NCI-H2081 treated with DMSO at 0.1 percent for 48 hours (cell line): Measurements from ENCODE around the gene CS.
"Not testable (repeated sequence)": the region's sequence is repeated elsewhere in the genome, so short reads cannot be mapped to it uniquely, and the experiment has no call there.

Source experiments
- DNase-seq: peaks from one replicate; lab custom pipeline; 2025; lab: John Stamatoyannopoulos, UW

The CS gene

DNA sequence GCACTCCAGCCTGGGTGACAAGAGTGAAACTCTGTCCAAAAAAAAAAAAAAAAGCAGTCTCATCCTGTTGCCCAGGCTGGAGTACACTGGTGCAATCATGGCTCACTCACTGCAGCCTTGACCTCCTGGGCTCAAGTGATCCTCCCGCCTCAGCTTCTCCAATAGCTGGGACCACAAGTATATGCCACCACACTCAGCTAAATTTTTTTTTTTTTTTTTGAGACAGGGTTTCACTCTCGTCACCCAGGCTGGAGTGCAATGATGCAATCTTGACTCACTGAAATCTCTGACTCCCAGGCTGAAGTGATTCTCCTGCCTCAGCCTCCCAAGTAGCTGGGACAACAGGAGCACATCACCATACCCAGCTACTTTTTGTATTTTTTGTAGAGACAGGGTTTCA lies 20.9 kb upstream of the CS start:
- no peak for DNase-seq

DNA sequence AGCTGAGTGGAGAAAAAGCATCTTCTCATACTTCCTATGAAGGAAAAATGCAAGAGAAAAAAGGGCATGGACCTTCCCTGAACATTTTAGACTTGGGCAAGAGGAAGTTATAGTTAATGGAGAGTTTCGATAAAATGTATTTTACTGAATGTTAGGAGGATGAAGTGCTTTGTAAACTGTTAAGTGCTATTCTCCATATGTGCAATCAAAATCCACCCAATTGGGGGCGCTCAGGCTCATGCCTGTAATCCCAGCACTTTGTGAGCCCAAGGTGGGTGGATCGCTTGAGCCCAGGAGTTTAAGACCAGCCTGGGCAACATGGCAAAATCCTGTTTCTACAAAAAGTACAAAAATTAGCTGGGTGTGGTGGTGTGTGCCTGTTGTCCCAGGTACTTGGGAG lies 17.5 kb upstream of the CS start:
- DNase-seq, result no peak

DNA sequence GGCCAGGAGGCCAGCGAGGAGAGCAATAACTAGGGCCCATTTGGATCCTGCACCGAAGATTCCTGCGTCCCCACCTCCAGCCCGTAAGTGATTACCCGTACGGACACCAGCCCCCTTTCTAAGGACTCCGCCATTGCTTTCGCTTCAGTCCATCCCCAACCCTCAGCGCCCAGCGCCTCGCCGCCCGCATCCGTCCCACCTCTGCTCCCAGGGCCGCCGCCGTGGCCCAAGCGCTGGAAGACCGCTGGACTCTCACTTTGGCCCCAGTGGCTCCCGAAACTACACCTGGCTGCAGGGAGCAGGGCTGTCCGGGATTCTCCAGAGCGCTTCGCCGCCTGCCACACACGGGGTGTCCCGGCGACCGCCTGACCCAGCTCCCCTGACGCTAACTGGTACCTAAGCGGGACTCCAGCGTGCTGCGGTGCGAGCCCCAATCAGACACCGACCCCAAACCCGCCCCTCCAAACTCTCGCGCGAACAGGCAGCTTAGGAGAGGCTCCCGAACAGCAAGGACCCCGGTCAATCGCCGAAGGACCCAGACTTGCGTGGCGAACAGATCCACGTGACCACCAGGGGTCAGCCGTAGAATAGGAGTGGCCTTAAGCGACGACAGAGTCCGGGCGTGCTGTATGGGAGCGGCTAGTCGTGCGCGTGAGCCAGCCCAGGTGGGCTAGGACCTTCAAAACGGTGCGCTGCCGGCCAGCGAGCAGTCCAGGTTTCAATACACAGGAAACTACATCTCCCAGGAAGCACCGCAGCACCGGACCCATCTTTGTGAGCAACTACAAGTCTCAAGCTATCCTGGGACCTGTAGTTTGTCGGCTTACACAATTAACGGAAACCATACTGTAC lies 15.7 kb upstream of the CS start, which contains the start of gene CNPY2:
Gene CNPY2, minus strand, starts transcription at position 367 of the 852 bp plus-strand sequence. CDS start 771 bp downstream, outside the sequence.
- peak; percentile 98 for DNase-seq

DNA sequence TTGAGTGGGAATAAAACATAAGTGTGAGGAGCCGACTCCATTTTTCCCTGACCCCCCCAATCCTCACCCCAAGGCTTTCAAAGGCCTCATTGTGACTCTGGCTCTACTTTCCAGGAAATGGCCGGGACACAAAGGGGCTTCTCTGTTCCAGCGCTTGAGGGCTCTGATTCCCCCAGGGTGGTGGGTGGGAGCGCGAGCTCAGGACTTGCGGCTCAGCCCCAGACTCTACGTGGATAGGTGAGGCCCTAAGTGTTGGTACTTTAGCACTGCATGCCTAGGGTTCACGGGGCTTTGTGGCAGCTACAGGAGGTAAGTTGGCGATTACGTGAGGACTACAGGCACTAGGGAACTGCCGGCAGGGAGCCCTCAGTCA lies 15.1 kb upstream of the CS start:
- DNase-seq, result no peak

DNA sequence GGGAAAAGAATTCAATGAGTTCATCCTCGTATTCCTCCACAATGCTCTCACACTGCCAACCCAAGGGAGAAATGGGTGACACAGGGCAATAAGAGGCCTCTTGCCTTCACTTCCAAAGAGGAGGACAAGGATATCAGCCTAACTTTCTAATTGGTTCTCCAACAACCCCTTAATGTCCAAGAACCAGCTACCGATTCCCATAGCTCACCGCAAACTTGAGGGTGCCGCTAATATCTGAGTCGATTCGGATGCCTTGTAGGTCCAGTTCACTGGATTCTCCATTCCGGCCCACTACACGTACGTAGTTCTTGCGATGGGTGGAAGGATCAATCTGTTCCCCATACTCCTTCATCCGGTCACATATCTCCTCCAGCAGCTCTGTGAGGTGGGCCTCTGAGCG lies 10.9 kb upstream of the CS start:
- no peak for DNase-seq

DNA sequence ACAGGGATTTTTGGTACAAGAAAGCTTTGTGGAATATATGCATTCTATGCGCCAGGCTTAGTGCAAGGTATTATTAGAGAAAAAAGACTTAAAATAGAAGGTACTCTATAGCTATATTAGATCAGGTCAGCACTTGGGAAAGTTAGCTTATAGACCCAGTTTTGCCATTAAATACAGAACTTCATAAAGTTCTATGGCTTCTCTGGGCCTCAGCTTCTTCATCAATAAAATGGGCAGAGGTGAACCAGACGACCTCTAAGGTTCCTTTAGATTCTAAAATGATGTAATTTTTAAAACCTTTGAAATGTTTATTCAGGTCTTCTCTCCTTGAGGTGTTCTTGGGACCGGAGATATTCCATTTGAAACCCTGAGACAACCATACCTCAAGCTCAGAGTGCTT lies 8.6 kb upstream of the CS start:
- DNase-seq, result no peak

DNA sequence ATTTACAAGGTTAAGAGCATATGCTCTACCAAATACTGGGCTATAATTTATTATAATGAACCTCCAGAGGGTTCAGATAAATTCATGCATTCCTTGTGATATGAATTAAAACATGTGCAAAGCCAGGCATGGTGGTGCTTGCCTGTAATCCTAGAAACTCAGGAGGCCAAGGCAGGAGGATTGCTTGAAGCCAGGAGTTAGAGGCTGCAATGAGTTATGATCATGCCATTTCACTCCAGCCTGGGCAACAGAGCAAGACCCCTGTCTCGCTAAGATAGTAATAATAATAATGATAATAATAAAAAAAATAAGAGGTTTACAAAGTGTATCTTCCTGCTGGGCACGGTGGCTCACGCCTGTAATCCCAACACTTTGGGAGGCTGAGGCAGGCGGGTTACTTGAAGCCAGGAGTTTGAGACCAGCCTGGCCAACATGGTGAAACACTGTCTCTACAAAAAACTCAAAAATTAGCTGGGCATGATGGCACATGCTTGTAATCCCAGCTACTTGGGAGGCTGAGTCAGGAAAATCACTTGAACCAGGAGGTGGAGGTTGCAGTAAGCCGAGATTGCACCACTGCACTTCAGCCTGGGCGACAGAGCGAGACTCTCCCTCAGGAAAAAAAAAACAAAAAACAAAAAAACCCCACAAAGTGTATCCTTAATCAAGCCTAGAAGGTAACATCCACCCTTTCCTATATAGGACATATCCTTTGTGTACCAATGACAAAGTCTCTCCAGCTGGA lies 7.3 kb upstream of the CS start:
- DNase-seq, result no peak

DNA sequence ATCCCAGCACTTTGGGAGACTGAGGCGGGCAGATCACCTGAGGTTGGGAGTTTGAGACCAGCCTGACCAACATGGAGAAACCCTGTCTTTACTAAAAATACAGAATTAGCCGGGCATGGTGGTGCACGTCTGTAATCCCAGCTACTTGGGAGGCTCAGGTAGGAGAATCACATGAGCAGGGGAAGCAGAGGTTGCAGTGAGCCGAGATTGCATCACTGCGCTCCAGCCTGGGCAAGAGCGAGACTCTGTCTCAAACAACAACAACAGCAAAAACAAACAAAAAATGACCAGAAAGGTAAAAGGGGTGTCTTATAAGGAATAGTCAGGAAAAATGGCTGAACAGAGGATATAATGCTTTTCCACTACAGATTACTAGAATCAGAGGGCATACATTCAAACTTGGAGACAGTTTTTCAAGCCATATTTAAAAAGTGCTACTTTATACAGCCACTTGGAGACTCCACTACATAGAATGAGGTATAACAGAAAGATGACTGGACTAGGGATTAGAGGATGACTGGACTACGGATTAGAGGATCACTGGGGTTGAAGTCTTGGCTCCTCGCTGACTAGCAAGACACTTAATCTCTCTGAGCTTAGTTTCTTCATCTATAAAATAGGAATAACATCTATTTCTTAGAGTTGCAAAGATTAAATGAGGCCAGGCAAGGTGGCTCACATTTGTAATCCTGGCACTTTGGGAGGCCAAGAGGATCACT lies 4.9 kb upstream of the CS start:
- no peak for DNase-seq

DNA sequence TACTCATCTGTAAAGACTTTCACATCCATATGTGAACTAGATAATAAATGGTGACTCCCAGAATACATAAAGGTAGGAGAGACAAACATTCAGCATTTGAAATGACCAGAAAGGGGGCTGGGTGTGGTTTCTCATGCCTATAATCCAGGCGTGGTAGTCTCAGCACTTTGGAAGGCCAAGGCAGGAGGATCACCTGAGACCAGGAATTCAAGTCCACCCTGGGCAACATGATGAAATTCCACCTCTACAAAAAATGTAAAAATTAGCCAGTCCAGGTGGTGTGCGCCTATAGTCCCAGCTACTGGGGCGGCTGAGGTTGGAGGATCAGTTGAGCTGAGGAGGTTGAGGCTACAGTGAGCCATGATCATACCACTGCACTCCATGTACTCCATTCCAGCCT lies 4.1 kb upstream of the CS start:
- DNase-seq, result no peak

DNA sequence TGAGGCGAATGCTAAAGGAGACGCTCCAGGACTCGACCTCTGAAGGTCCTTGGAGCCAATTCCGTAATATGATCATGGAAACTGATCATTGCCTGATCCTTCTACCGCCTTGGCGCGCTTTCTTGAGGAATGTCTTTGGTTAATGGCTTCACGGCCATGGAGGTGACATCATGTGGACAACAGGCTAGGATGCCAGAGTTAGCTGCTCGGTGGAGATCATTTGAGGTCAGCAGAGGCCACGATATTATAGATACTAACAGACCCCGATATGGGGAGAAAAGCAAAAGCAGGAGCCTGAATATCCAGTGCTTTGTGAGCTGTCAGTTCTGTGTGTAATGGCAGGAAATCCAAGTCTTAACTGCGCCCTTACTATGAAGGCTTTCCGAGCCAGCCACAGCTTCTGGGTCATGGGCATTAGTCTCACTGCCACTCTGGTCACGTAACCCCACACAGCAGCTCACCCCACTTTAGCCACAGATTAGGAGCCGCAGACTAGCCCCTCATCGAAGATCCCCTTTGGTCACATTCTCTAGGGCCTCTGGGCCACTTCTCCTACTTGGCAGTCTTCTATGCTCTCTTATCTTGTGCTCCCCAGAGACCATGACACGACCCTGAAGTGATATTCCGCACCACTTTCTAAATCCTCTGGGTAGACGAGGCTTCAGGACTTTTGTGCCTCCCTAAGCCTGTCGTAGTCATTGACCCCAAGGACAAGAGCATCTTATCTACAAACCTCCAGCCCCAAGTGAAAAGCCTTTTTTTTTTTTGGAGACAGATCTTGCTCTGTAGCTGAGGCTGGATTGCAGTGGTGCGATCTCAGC lies 724 bp upstream of the CS start:
- DNase-seq, result no peak

DNA sequence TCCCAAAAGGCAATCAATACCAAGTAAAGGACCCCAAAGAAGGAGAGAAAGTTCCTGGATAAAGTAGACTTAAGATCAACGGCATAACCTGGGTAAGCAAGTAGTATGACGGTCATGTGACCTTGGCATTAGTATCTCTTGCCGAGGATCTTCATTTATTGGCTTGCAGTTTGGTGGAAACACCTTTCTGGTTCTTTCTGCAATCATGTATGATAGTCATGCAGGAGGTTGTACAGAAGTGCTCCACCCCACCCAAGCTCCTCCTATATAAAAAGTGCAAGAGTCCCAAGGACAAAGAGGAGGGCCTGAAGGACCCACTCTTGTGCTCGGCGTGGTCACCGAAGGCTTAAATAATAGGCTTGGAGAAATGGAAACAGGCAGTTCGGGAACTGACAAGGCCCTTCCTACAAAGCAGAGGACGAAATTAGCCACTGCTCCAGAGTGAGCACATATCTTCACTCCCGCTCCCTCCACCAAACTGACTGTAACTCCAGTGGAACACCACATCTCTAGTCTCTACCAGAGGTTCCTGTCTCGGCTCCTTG lies 750 bp downstream of the CS start:
- no peak for DNase-seq

DNA sequence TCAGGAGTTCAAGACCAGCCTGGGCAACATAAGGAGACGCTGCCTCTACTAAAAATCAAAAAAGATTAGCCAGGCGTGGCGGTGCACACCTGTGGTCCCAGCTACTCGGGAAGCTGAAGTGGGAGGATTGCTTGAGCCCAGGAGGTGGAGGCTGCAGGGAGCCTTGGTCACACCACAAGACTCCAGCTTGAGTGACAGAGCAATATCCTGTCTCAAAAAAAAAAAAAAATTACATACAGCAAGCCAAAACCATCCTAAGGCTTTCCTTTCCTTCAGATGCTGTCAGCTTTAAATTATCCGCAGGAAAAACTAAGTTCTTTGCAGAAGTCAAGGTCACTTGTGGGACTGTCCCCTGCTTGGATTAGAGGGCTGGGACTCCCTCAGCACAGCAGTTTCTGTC lies 1.3 kb downstream of the CS start:
- no peak for DNase-seq

DNA sequence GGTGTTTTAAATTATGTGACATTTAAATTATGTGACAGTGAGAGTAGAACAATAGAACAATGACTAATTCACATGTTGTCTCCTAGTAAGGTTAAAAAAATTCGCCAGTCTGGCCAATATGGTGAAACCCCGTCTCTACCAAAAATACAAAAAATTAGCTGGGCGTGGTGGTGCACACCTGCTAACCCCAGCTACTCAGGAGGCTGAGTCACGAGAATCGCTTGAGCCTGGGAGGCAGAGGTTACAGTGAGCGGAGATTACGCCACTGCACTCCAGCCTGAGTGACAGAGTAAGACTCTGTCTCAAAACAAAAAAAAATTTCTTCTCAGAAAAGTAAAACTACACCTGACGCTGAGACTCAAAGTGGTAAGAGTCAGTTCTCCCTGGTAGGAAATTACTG lies 2.7 kb downstream of the CS start:
- DNase-seq, result no peak

DNA sequence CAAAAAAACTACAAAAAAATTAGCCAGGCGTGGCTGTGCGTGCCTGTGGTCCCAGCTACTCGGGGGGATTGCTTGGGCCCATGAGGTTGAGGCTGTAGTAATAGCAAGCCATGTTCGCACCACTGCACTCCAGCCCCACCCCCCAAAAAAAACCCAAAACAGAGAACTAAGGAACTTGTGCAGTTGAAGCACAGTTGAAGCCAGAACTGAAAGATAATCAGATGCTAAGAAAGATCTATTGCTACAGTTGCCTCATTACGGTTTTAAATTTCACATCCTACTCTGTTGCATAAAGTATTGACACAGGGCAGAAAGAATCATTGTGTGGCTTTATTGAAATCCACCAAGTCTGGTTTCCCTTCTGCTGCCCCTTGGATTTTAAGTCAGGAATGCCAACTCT lies 3.8 kb downstream of the CS start:
- no peak for DNase-seq

DNA sequence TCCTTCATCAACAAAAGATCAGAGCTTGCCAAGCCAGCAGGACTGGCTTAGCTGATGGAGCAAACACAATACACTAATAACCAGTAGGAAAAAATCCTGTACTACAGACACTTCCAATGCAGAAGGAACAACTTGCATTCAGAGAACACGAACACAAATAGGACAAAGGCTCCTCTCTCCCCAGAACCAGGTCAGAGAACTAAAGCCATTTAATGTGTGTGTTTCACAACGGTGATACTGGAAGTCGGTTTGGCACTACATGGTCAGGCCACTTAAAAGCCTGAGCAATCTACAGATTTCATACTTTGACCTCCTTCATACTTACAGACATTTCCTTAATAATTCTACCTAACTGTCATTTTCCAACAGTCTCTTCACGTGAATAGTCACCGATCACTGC lies 6.3 kb downstream of the CS start:
- no peak for DNase-seq

DNA sequence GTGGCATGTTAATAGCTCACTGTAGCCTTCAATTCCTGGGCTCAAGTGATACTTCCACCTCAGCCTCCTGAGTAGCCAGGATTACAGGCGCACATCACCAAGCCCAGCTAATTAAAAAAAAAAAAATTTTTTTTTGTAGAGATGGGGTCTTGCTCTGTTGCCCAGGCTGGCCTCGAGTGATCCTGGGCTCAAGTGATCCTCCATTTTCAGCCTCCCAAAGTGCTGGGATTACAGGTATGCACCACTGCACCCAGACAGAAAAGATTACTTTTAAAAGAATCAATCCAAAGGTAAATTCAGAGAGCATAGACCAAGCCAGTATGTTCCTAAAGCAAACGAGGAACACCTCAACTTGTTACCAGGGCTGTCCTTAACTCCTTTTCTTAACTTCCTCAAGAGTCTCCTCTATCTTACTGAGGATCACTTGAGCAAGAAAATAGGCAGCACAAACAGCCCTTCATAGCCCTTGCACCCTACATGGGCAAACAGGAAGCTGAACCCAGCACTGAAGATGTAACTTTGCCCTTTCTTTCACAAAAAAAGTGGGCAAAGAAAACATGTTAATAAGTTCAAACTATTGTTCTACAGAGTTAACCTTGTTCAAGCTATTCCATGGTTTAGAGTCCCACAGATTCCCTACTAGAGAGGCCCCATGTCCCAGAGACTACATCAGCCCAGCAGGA lies 11.3 kb downstream of the CS start:
- DNase-seq, result no peak

DNA sequence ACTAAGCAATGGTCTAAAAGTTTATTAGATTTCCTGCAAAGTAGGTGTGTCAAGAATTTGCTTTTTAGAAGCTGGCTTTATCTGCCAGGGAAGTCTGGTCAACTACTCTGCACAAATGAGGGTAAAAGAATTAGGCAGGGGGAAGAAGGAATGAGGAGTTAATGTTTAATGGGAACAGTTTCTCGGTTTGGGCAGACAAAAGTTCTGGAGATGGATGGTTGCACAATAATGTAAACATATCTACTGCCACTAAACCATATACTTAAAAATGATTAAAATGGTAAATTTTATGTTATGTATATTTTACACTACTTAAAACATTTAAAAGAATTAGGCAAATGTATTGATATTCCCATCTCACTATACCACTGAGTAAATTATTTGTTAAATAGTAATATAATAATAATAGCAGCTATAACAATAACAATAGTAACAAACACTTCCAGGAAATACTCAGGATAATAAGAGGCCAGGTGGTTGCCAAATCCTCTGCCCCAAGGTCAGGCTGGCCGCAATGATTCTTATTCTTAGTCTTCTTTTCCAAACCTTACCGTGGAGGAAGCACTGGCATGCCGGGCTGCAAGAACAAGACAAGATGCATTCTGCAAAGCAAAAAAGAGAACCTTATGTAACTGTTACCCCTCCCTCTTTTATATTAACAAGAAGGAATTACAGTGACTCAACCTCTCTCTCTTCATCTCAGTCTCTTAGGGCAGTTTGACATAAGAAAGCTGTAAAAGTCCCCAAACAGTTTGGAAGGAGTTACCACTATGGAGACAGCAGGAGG lies 13.9 kb downstream of the CS start:
- DNase-seq, result no peak

DNA sequence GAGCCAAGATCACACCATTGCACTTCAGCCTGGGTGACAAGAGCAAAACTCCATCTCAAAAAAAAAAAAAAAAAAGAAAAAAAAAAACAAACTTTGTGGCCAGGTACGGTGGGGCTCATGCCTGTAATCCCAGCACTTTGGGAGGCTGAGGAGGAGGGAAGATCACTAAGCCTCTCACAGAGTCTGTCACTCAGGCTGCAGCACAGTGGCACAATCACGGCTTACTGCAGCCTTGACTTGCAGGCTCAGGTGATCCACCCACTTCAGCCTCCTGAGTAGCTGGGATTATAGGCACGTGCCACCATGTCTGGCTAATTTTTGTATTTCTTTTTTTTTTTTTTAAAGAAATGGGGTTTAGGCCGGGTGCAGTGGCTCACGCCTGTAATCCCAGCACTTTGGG lies 15.9 kb downstream of the CS start:
- not testable (repeated sequence) for DNase-seq

DNA sequence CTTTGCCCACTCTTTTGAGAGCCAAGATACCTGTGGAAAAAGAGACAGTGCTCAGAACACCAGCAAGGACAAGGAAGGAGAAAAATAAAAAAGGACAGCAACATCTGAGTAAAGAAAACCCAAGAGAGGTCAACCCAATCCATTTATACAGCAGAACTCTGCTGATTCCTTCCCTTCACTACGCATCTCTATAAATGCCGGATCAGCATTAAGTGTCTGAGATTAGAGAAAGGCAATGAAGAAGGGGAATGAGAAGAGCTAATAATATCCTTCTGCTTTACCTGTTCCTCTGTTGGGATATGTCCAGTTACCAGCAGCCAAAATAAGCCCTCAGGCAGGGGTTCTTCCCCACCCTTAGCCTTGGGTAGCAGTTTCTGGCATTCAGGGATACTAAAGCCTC lies 17.6 kb downstream of the CS start:
- DNase-seq, result no peak

DNA sequence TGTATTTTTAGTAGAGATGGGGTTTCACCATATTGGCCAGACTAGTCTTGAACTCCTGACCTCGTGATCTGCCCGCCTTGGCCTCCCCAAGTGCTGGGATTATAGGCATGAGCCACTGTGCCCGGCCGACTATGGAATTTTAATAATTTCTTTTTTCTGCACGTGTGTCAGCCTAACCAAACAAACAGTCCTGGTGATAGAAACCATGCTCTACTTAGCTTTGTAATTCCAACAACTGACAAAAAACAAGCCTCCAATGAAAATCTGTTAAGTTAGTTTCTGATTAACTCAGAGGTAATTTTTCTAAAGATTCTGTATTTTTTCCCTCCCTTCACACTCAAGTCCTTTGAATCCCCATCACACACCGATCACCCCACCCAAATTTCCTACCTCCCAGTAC lies 18.1 kb downstream of the CS start:
- no peak for DNase-seq
